SJSA1 (cell line): Measurements from ENCODE around the gene IQSEC2. TPM values are rescaled to one million over a fixed set of nuclear protein-coding genes. Genes with fewer than 3 reads are reported as not detected.
A peak's percentile ranks its signal among the peaks of the same experiment; 100 is the strongest.

Experiments used
- DNase-seq, 2 experiments: peaks; one replicate each; pipeline ENCODE4 v3.0.0-alpha.2; 2015 to 2020; ENCODE audit warnings: low spot score in 2 of 2, low read depth in 1 of 2
- H3K27ac ChIP-seq: fragments of 250-450 bp; sonication (Bioruptor Pico); 2 replicates; pipeline ENCODE4 v1.5.1; 2020; ENCODE audit warnings: mild to moderate bottlenecking, moderate library complexity
- H3K27me3 ChIP-seq: fragments of 250-450 bp; sonication (Bioruptor Pico); replicated peaks from 2 replicates; pipeline ENCODE4 v1.5.1; 2020; ENCODE audit warnings: mild to moderate bottlenecking, moderate library complexity
- H3K36me3 ChIP-seq: fragments of 250-450 bp; sonication (Bioruptor Pico); 2 replicates; pipeline ENCODE4 v1.5.1; 2020; ENCODE audit warnings: mild to moderate bottlenecking
- H3K4me1 ChIP-seq: fragments of 250-450 bp; sonication (Bioruptor Pico); replicated peaks from 2 replicates; pipeline ENCODE4 v1.6.1; 2021; ENCODE audit warnings: mild to moderate bottlenecking
- H3K4me3 ChIP-seq: fragments of 250-450 bp; sonication (Bioruptor Pico); 2 replicates; pipeline ENCODE4 v1.5.1; 2020; ENCODE audit warnings: mild to moderate bottlenecking
- H3K9me3 ChIP-seq: fragments of 250-450 bp; sonication (Bioruptor Pico); replicated peaks from 2 replicates; pipeline ENCODE4 v1.5.1; 2020; ENCODE audit warnings: mild to moderate bottlenecking
- total RNA-seq: library from RNA; depleted of rRNA; stranded (reverse); fragments of >200 nt; shearing (Covaris generic); gene quantifications from 2 replicates; pipeline ENCODE4 v1.2.3, GENCODE V29; 2014

IQSEC2 gene
- total RNA-seq, 1 experiment from 2014 or later = 4.8 TPM

- DNase-seq = no peak
- H3K9me3 ChIP-seq = no peaks in the 10 kb centered on the region
- H3K4me3 ChIP-seq = no peak overlapping the region
- peaks cover 14% of the 10 kb centered on the region for H3K4me1 ChIP-seq
- no peaks in the 10 kb centered on the region for H3K36me3 ChIP-seq
- no peak overlapping the region for H3K27ac ChIP-seq
- H3K27me3 ChIP-seq = peaks cover 20% of the 10 kb centered on the region
Measured at GRCh38 chrX:53316111-53316859, 34.9 kb upstream of the IQSEC2 start.

GRCh38 chrX:53313728-53314105 is 32.3 kb upstream of the IQSEC2 start:
- DNase-seq = no peak
- Histone ChIP-seq H3K36me3 (no peaks in the 10 kb centered on the region), H3K4me3 (no peak overlapping the region), H3K4me1 (peaks cover 6% of the 10 kb centered on the region), H3K27me3 (no peaks in the 10 kb centered on the region), H3K27ac (no peak overlapping the region), H3K9me3 (no peaks in the 10 kb centered on the region)

DNA sequence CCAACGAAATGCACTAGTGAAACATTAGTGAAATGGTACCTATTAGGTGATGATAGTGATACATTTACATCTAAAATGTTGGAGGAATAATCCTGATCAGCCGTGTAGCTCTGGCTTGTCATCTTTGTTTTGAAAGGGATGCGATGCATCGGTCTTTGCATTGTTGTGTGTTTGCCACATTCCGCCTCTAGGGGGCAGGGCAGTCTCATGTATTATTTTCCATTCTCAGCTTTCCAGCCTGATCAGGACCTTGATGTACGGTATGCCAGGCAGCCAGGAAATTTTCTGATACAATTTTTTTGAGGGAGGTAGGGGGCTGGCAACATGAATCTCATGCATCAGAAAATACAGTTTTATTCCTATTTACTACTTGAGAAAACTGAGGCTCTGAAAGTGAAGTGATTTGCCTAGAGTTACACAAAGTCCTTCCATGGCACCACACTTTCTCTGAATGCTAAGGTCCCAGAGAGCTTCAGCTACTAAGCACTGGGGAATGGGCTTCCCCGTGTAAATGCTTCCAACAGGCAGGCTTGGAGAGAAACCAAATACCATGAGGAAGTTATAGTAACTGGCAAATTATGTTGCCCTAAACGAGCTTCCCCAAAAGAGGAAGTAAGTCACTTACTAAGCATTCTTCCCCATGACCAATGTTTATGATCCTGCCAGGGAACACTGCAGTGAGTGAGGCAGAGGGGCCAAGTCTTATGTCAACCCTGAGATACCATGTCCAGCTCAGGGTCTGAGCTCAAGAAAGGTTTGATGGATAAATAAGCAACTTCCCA is 31.8 kb upstream of the IQSEC2 start:
- peak in 1 of 2 experiments; percentile 20 for DNase-seq
- H3K4me3 ChIP-seq = no peak overlapping the region
- peaks cover 6% of the 10 kb centered on the region for H3K4me1 ChIP-seq
- H3K27me3 ChIP-seq = no peaks in the 10 kb centered on the region
- H3K9me3 ChIP-seq = no peaks in the 10 kb centered on the region
- no peak overlapping the region for H3K27ac ChIP-seq
- H3K36me3 ChIP-seq = no peaks in the 10 kb centered on the region

- no peak overlapping the region for H3K4me3 ChIP-seq
- no peaks in the 10 kb centered on the region for H3K36me3 ChIP-seq
- no peaks in the 10 kb centered on the region for H3K27me3 ChIP-seq
- no peak overlapping the region for H3K27ac ChIP-seq
- no peaks in the 10 kb centered on the region for H3K9me3 ChIP-seq
- DNase-seq = no peak
- peaks cover 16% of the 10 kb centered on the region for H3K4me1 ChIP-seq
Measured at GRCh38 chrX:53309837-53310236, 28.5 kb upstream of the IQSEC2 start.

- Histone ChIP-seq H3K4me1 (peaks cover 16% of the 10 kb centered on the region), H3K4me3 (no peak overlapping the region)
Measured at GRCh38 chrX:53308836-53309235, 27.5 kb upstream of the IQSEC2 start.

DNA sequence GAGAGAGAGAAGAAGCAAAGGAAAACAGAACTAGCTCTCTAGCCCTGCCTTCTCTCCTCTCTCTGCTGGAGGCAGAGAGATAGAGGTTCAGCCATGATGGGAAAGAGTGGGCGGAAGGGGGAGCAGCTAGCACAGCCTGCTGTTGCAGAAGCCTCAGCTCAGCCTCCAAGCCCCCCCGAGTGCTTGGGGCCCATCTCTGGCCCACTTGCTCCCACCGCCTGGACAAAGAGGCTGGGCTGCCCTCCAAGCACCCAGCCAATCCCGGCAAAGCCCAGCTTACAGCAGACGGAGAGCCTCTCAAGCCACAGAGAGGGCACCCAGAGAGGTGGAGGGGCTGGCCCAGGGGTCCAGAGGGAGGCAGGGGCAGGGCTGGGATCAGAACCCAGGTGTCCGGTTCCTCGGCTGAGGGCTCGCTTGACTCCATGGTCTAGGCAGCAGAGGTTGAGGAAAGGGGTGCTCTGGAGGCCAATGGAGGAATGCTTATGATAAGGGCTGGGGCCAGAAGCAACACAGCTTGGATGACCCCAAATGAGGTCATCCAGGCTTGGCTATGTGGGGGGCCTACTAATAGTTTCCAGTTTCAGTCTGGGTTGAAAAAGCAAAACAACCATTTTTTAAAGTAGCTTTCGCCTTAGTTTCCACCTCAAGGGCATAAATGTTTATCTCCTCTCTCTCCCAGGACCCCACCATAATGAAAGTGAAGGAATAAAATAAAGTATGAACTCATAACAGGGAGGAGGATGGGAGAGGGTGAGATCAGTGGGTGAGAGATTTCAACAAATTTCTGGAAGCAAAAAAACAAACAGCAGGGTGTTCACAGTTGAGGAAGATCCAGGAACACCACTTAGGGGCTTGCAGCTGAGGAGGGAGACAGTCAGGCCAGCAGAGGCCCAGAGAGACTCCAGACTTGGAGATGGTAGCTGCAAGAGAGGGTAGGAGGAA is 24.9 kb upstream of the IQSEC2 start:
- Histone ChIP-seq H3K27ac (no peak overlapping the region), H3K27me3 (no peaks in the 10 kb centered on the region), H3K36me3 (no peaks in the 10 kb centered on the region), H3K9me3 (no peaks in the 10 kb centered on the region), H3K4me3 (no peak overlapping the region), H3K4me1 (peaks cover 11% of the 10 kb centered on the region)
- peak in 1 of 2 experiments; percentile 14 for DNase-seq

More at GRCh38 chrX:53308836-53309235, 27.5 kb upstream of the IQSEC2 start:
- H3K9me3 ChIP-seq = no peaks in the 10 kb centered on the region
- no peak for DNase-seq
- H3K27me3 ChIP-seq = no peaks in the 10 kb centered on the region
- no peak overlapping the region for H3K27ac ChIP-seq
- no peaks in the 10 kb centered on the region for H3K36me3 ChIP-seq

GRCh38 chrX:53305219-53305995 is 24.0 kb upstream of the IQSEC2 start:
- DNase-seq = no peak
- H3K27me3 ChIP-seq = no peaks in the 10 kb centered on the region
- peaks cover 11% of the 10 kb centered on the region for H3K4me1 ChIP-seq
- H3K9me3 ChIP-seq = no peaks in the 10 kb centered on the region
- H3K36me3 ChIP-seq = no peaks in the 10 kb centered on the region
- H3K27ac ChIP-seq = no peak overlapping the region
- no peak overlapping the region for H3K4me3 ChIP-seq

GRCh38 chrX:53303195-53303594 is 21.8 kb upstream of the IQSEC2 start:
- H3K36me3 ChIP-seq = no peaks in the 10 kb centered on the region
- no peaks in the 10 kb centered on the region for H3K9me3 ChIP-seq
- no peak overlapping the region for H3K27ac ChIP-seq
- no peak overlapping the region for H3K4me3 ChIP-seq
- H3K27me3 ChIP-seq = no peaks in the 10 kb centered on the region
- peaks cover 11% of the 10 kb centered on the region for H3K4me1 ChIP-seq
- no peak for DNase-seq

DNA sequence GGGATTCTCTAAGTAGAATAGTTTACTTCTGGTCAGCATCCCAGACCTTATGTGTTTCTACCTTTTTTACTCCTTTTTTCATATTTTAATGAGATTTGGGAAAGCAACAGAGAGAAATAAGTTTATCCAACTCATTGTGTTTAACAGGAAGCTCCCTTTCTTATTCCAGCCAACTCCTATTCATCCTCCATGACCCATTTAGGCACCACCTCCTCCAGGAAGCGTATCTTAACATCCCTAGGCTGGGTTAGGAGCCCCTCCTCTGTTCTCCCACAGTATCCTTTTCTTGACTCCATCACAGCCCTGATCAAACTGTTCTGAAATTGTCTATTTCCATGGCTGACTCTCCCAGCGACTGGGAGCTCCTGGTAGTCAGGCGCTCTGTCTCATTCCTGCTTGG is 18.8 kb upstream of the IQSEC2 start:
- Histone ChIP-seq H3K27me3 (no peaks in the 10 kb centered on the region), H3K4me3 (no peak overlapping the region), H3K27ac (no peak overlapping the region), H3K9me3 (no peaks in the 10 kb centered on the region), H3K36me3 (no peaks in the 10 kb centered on the region), H3K4me1 (no peaks in the 10 kb centered on the region)
- no peak for DNase-seq

DNA sequence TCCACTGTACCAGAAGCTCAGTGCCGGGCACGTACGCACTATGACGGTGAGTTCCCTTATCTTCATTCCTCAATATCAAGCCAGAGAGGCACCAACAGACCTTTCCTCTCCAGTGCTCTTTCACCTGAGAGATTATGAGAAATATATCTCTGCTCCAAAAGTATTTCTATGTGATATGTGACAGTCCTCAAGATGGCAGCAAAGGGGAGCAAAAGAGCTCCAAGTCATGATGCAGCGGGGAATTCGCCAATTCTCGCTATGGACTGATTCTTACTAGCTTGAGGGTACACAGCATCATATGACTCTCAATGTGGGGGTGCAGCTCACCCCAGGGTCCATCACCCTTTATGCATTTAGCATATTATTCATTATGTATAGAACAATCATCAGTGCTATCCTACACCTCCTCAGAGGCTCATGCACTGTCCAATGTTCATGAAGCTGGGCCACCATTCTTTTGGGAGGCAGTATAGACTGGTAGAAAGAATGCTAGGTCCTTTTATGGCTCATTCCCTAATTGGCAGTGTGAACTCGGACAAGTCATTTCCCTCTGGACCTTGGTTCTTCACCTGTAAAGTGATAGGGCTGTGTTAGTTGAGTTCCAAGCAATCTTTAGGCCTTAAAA is 12.8 kb upstream of the IQSEC2 start:
- DNase-seq = no peak

DNA sequence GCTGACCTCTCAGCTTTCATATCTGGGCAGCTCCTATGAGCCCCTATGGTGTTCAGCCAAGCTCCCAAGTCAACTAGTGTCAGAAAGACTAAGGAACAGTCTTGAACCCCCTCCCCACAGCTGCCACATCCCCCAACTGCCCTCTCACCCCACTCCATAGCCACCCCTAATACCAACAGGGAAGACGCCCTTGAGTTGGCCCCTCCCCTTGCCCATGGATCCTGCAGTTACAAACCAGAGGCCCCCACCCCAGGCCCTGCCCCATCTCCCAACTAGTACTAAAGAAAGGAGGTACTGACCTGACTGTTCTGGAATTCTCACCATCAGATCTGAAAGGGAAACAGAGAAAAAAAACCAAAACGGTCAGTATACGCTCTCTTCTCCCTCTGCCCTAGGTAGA is 10.2 kb upstream of the IQSEC2 start:
- DNase-seq = no peak
- Histone ChIP-seq H3K4me1 (peaks cover 11% of the 10 kb centered on the region), H3K9me3 (no peaks in the 10 kb centered on the region), H3K36me3 (no peaks in the 10 kb centered on the region), H3K27me3 (no peaks in the 10 kb centered on the region), H3K27ac (no peak overlapping the region), H3K4me3 (no peak overlapping the region)

More for the DNA sequence above, 12.8 kb upstream of the IQSEC2 start:
- H3K27ac ChIP-seq = no peak overlapping the region
- no peaks in the 10 kb centered on the region for H3K4me1 ChIP-seq
- no peak overlapping the region for H3K4me3 ChIP-seq
- no peaks in the 10 kb centered on the region for H3K36me3 ChIP-seq
- no peaks in the 10 kb centered on the region for H3K9me3 ChIP-seq
- no peaks in the 10 kb centered on the region for H3K27me3 ChIP-seq

DNA sequence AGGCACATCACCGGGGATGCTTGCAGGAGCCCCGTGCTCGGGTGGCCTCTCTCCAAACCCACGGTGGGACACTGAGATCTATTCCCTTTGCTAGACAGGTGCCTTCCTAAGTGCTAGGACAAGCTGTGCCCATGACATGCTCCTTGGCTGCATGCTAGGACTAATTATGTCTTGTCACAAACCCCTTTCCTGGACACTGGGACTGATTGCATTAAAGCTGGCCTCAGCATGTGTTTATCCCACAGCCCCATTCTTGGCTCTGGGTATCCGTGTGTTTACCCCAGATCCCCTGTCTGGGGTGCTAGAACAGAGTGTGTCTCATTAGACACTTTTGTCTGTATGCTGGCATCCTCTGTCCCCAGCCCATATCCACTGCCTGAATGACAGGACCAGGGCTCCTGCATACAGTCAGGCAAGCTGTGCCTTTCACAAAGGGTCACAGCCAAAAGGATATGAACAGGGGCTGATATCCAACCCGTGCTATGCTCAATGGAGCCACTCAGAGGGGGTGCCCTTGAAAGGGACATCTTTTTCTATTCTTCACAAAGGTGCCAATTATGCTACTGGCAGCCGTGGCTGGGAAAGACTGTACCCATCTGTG is 9.2 kb upstream of the IQSEC2 start:
- DNase-seq = no peak
- H3K9me3 ChIP-seq = no peaks in the 10 kb centered on the region
- H3K27ac ChIP-seq = no peak overlapping the region
- H3K36me3 ChIP-seq = no peaks in the 10 kb centered on the region
- peaks cover 11% of the 10 kb centered on the region for H3K4me1 ChIP-seq
- no peaks in the 10 kb centered on the region for H3K27me3 ChIP-seq
- H3K4me3 ChIP-seq = no peak overlapping the region
